ENCODE measurements around the gene NDUFB10.

DNA sequence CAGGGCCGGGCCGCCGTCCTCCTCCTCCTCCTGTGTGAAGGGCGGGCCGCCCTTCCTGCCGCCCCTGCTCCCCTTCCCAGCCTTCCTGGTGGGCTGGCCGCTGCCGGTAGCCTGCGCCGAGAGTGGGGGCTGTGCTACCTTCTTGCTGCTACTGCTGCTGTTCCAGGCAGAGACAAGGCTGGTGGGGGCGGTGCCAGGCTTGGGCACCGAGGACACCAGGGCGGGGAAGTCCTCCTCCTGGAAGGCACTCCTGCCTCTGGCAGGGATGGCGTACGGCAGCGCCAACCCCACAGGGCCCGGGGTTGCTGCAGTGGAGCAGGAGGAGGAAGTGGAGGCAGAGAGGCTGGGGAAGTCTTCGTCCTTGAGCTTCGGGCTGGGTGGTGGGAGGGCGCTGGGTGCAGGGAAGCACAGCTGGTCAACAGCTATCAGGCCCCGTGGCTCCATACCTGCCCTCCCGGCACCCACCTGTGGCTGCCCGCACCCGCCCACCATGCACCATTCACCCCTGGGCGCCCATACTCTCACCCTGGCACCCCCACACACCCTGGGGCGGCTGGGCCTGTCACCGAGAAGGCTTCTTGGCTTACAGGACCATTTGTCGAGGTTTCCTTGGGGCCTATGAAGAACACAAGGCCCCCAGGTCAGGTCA is 40.7 kb downstream of the NDUFB10 start:
- TF ChIP-seq CTCF (IDR thresholded peaks at IDR 0.05) (no peak), POLR2A (IDR thresholded peaks at IDR 0.05) (no peak)

Measured in testis (tissue), 2 donors.